ENCODE measurements around the gene PARD3.

Gene PARD3

GRCh38 chr10:34109495-34109894 is 705.6 kb downstream of the PARD3 start:
- ChIA-PET POLR2A (ENCODE audit: low non-redundant PET) (no interaction called here), CTCF (interaction anchor here (0.6 kb wide), 3 partner anchors 17 to 382 kb away, joined by 3 to 7 read pairs (median 4); no protein-coding TSS in a partner anchor)
- no peak for TF ChIP-seq CTCF (conservative IDR thresholded peaks at IDR 0.05; ENCODE audit: low read depth)
- no peak overlapping the region for H3K27ac ChIP-seq
- DNase-seq (ENCODE audit: low spot score) = no peak

GRCh38 chr10:34107626-34108516 is 707.2 kb downstream of the PARD3 start:
- CTCF ChIA-PET = no interaction called here

GRCh38 chr10:34106356-34106885 is 708.7 kb downstream of the PARD3 start:
- ChIA-PET CTCF (interaction anchor here (0.6 kb wide), 2 partner anchors 512 to 843 kb away, joined by 3 read pairs; no protein-coding TSS in a partner anchor), POLR2A (ENCODE audit: low non-redundant PET) (no interaction called here)
- DNase-seq (ENCODE audit: low spot score) = no peak
- no peak for TF ChIP-seq CTCF (conservative IDR thresholded peaks at IDR 0.05; ENCODE audit: low read depth)
- no peak overlapping the region for H3K27ac ChIP-seq

More at GRCh38 chr10:34107626-34108516, 707.2 kb downstream of the PARD3 start:
- no peak for DNase-seq (ENCODE audit: low spot score)
- POLR2A ChIA-PET (ENCODE audit: low non-redundant PET) = no interaction called here
- no peak overlapping the region for H3K27ac ChIP-seq
- TF ChIP-seq CTCF (conservative IDR thresholded peaks at IDR 0.05; ENCODE audit: low read depth) = no peak

GRCh38 chr10:34104829-34105572 is 710.1 kb downstream of the PARD3 start:
- H3K27ac ChIP-seq = no peak overlapping the region
- no peak for DNase-seq (ENCODE audit: low spot score)
- CTCF ChIA-PET = interaction anchor here (0.5 kb wide), 1 partner anchor 1131 kb away, joined by 4 read pairs; no protein-coding TSS in a partner anchor
- POLR2A ChIA-PET (ENCODE audit: low non-redundant PET) = no interaction called here
- TF ChIP-seq CTCF (conservative IDR thresholded peaks at IDR 0.05; ENCODE audit: low read depth) = no peak

GRCh38 chr10:34102893-34103506 is 712.1 kb downstream of the PARD3 start:
- no peak for DNase-seq (ENCODE audit: low spot score)
- no peak overlapping the region for H3K27ac ChIP-seq
- ChIA-PET CTCF (no interaction called here), POLR2A (ENCODE audit: low non-redundant PET) (no interaction called here)
- no peak for TF ChIP-seq CTCF (conservative IDR thresholded peaks at IDR 0.05; ENCODE audit: low read depth)

- DNase-seq (ENCODE audit: low spot score) = no peak
- POLR2A ChIA-PET (ENCODE audit: low non-redundant PET) = no interaction called here
- CTCF ChIA-PET = no interaction called here
- H3K27ac ChIP-seq = no peak overlapping the region
- TF ChIP-seq CTCF (conservative IDR thresholded peaks at IDR 0.05; ENCODE audit: low read depth) = no peak
Measured at GRCh38 chr10:34102237-34102673, 712.8 kb downstream of the PARD3 start.

Data from RWPE1 (cell line).